Stimulated activated CD8-positive, alpha-beta memory T cell treated with anti-CD3 and anti-CD28 coated beads, Interleukin-4, amount 100 ng/mL, for 4 hours (primary cell): Measurements from ENCODE around the gene ERBB4.
"Not testable (repeated sequence)": the region's sequence is repeated elsewhere in the genome, so short reads cannot be mapped to it uniquely, and the experiment has no call there.

ENCODE experiments used
- DNase-seq, 2 donors: peaks; one replicate each; pipeline ENCODE4 v3.0.0-alpha.2; 2020; ENCODE audit warnings: low read depth in 2 of 2, low spot score in 1 of 2

ERBB4 gene

DNA sequence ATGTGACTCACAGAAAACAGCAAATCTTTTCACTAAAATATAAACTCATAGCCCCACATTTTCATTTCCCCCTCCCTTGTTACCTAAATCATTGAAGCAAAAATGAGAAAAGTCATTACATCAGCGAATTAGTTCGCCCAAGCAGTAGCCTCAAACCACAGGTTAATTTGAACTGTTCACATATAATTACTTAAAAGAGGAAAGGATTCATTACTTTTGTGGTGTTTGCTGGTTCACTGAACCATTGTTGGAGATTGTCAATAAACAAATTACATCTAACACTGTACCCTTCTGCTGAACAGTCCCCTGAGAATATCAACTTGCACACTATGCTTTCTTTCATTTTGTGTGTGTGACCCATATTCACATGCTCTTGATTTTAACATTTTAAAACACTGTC is 238.7 kb downstream of the ERBB4 start:
- DNase-seq = no peak

DNA sequence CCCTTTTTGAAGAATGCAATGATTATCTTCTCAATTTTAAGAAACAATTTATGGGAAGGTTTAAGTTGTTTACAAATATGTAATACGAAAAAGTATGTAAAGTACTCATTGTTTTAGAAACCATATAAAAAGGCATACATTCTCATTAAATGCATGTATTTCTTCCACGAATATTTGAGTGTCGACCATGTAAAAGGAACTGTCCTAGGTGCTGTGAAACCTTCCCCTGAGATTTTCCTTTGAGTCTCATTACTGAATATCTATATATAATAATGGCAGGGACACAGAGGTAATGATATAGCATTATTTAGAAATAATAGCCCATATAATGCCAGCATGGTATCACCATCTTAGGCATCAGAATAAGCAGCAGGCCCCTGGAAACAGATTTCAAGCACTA is 239.3 kb downstream of the ERBB4 start:
- no peak for DNase-seq

DNA sequence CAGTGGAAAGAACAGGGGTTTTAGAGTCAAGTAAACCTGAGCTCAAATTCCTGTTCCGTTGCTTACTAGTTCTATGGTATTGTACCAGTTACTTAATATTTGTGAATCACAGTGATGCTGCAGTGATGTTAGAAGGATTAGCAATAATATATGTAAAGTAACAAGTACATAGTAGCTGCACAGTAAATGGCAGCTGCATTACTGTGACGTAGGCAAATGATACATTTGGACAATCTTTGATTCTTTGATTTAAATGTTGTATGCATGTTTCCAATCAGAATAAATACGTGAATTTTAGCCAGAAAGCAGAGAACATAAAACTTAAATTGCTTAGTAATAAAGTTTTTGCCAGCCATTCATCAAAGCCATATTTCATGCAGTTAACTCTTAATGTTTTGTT is 243.0 kb downstream of the ERBB4 start:
- no peak for DNase-seq

DNA sequence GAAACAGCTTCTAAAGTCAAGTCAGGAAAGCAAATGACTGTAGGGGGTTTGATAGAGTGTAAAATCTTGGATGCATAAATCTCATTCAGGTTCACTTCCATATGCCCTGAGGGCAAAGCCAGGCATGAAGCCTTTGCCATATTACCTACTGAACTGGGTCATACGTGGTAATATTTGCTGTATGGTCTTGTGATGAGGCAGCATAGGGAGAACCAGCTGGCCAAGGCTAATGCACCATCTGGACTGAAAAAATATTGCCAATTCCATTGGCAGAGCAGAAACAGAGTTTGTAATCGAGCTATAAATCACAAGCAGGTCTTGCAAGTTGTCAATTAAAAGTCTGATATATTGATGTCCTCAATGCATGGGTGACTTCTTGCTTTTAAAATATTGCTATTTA is 243.8 kb downstream of the ERBB4 start:
- no peak for DNase-seq

DNA sequence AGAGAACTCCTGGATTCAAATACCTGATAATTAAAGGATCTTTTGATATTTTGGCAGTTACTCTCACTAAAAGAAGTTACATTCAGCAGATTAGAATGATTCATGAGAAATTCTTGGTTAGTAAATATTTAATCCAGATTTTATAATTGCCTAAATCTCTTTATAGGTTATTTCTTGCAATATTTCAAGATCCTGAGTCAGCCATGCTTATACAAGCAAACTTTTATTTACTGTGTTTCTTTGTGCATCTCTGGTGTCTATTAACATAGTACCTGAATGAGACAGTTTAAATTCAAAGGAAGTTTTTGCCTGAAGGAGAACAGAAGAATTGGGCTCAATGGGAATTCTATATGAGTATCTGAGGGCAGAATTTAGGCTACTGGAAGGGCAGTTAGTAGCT is 249.3 kb downstream of the ERBB4 start:
- DNase-seq = no peak

DNA sequence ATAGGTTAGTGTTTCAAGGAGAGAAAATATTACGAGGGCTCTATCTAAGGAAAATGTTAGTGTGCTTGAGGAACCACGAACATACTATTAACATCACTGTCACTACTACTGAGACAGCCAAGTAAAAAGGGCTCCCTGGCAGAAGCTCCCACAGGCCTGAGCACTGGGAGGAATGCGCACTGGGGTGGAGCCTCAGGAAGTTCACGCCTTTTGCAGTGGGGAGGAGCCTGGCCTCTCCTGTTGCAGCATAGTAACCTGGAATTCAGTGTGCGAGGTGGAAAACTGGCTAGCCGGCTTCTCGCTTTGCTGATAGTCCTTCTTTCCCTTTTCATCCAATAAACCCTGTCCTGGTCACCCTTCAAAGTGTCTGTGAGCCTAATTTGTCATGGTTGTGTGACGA is 250.3 kb downstream of the ERBB4 start:
- DNase-seq = no peak

DNA sequence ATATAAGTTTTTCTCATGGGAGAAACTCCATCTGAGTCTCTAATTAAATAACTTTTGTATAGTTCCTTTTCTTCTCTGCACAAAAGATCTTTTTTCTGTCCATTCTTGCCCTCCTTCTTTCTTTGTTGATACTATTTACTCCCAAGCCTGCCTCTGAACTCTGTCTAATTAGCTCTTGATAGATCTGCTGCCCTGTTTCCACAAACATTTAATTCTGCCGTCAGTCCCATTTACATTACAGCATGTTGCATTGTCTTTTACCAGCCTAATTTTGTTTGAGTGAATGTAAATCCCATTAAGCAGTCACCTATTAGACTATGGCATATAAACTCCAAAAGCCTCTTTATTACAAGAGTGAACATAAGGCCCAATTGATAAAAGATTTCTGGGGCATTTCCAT is 254.4 kb downstream of the ERBB4 start:
- no peak for DNase-seq

DNA sequence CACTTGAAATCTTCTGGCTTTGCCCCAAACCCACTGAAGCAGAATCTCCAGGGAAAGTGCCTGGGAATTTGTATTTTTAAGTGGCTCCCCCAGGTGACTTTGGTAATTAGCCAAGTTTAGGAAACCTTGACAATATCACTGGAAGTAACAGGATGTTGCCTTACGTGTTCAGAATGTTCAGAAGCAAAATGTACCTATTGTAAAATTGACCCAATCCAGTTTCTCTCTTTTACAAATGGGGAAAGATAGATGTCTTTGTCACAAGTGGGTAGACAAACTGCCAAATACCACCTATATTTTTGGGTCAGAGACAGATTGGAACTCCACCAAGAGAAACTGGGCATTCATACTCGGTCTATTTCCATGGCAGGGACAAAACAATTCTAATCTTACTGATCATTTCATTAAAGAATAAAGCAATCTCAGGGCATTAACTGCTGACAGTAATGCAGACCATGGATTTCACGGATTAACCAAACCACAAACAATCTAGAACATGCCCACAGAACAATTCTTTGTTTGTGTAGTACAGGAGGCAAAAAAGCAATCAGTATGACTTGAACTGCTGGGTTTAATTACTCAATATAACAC is 255.8 kb downstream of the ERBB4 start:
- no peak for DNase-seq

DNA sequence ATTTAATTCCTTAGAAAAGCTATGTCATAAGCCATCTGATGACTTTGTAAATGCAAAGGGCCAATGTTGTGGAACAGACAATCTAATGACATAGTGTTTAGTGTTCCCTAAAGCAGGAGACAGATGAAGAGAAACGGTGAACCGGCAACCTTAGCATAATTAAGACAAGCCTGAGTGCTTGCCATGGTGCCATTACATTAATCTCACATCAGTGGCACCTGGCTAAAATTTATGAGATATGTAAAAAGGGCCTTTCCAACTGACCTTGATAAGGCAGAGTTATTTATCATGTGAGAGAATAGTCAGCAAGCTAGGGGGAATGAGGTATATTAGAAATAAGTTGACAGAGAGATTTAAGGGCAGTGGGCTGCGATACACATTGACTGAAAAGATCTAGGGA is 261.8 kb downstream of the ERBB4 start:
- DNase-seq = no peak

DNA sequence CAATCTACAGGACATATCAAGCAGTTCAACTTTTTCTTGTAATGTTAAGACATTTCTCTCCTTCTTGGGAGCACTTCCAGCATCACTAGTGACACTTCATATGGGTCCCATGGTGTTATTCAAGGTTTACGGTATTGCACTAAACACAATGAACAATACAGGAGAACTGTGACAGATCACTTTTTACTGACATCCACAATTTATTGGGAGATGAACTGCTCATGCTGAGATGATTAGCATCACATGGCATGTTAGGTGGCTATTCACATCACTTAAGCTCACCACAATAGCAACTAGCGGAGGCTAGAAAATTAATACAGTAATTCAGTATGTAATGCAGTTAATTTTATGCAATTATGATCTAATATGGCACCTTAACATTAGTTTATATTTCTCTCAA is 264.4 kb downstream of the ERBB4 start:
- no peak for DNase-seq

DNA sequence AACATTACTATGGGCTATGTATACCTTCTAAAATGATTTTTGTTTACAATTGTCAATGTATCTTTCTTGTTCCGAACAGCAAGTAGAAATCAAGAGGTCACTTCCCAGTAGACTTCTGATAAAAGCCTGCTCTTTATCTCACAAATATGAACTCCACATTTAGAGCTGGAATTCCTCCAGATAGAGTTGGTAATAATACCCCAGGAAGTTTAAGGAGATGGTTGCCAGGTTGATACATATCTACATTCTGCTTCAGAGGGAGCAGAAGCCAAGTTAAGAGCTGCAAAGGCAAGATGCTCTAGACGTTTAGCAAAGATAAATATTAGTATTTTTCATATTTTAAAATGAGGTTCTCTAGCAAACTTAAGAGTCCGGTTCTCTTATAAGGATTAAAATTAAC is 267.0 kb downstream of the ERBB4 start:
- no peak for DNase-seq

DNA sequence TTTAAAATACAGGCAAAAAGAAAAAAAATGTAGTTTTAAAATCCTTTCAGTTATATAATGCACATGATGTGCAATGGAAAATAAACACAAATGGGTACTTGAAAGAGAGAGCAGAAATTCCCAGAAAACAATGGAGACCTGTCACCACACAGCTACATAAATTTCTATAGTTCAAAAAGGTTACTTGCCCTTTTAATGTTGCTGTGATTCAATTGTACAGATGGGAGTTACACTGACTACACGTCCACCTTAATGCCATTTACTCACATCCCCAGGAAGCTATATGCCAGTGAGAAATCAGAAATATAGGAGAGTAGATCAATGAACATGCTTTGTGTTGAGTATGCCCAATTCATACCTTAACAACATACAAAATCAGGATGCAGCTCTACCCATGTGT is 269.6 kb downstream of the ERBB4 start:
- DNase-seq = no peak

DNA sequence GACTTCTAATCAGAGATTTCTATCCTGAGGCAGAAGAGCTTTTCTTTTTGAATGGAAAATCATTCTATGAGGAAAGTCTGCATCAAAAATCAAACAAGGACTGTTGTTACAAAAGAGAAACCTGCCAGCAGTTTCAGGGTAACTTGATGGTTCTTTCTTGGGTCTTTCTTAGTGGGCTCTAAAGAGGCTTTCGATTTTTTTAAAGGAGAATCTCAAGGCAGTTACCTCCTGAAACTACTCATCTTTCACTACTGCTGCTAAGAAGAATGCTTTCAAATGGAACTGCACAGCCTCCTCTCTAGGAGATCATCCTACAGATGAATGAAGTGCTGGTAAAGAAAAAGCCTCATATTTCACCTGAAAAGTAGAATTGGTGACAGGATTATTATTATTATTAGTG is 272.3 kb downstream of the ERBB4 start:
- no peak for DNase-seq

DNA sequence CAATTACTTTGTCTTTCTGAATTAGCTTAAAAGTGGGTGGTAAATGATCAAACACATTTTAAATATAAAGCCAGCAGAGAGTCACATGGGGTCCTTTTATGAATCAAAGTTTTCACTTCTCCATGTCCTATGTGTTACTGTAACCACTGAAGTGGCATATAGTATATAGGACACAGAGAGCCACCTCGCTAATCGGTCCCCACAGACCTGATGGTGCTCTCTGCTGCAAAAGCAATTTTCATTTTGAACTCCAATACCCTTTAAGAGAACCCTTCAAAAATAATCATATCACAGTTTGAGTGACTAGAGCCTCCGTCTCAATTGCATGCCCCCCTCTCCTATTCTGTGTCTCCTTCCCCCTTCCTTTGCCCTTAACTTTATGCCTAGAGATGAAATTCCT is 272.8 kb downstream of the ERBB4 start:
- no peak for DNase-seq

DNA sequence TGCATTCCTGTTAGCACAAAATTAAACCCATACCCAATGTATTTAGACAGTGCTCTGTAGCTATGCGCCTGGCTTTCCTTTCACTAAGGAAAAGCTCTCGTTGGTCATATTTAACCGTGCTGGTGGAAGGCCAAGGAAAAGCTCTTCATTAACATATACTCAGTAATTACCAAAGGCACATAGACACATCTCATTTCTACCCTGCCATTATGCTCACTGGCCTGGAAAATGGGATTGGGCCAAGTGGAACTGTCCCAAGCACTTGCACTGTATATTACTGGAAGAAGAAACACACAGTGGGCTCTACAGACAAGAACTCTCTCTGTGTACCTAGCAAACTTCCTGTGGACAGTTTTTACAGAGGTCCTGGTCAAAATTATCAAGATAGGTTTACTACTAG is 274.4 kb downstream of the ERBB4 start:
- no peak for DNase-seq

DNA sequence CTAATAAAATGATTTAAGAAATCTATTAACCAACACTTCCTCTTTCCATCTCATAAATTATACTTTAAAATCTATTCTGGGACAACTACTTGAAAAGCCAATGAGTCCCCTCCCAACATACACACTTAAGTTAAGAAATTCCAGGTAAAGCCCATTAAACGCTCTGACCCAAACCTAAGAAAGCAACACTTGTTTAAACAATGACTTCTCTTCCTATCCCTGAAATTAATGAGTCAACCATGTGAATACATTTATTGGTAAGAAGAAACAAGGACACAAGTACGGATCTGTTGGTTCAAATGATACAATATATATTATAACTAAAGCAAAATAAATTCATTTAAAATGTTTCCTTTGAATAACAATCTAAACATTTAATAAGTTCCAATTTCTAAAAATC is 279.4 kb downstream of the ERBB4 start:
- DNase-seq = no peak

DNA sequence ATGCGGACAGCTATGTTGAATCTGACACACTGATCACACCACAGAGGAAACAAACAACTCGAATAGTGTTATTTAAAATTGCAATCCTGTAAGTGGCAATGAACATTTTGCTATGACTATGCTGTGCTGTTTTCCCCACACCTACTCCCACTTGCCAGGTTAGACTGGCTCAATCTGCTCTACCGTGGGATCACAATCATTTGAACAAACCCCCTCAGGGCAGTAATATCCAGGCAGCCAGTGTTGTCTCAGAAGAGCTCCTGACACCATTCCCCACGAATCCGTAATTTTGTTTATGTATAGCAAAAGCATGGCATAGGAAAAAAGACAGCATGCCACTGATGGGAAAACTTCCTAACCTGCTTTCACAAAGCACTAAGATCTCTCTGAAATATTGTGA is 284.3 kb downstream of the ERBB4 start:
- no peak for DNase-seq

DNA sequence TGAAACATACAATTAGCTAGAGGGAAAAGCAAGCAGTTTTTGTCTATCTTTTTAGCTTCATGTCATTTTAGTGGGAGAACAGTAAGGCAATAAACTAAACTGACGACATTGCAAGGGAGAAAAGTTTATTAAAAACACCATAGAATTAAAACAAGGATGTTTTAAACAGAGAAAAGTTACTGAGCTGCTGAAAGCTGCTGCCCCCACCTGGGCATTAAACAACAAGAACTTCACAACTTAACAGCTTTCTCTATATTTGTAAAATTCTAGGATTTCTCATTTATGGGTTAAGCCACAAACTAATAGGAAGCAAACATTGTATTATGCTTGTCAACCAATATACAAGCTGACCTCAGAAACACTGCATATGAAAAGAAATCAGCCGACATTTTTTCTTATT is 289.2 kb downstream of the ERBB4 start:
- DNase-seq = no peak

DNA sequence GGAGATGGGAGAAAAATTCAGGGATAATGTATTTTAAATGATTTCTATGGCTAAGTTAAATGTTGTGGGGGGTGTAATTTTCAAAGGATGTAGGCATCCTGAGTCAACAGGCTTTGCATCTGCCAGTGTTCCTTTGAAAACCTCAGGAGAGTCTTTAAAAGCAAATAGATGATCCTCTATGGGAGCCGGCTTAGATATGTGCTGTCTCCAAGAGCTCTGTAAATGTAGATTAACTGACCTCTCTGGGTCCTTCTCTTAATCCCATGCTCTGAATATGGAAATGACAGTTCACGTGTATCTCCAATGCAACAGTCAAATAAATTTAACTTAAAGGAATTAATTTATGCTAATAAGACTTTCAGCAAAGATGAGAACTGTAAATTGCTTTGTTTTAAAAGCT is 292.7 kb downstream of the ERBB4 start:
- no peak for DNase-seq

DNA sequence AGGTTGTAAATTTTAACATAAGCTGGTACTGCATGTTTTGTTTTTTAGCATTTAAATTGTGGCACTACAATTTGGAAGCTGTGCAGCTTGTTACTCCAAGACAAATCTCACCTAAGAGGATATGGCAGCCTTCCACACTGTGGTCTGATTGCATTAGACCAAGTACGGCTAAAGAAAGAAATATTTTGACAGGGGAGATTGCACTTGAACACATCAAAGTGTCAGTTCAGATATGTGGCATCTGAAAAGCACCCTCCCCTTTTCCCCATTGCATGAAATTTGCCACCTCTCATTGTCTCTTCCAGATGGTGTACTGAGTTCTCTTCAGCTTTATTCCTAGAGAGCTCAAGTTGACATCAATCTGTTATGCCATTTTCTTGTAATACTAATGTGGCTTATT is 295.9 kb downstream of the ERBB4 start:
- no peak for DNase-seq

DNA sequence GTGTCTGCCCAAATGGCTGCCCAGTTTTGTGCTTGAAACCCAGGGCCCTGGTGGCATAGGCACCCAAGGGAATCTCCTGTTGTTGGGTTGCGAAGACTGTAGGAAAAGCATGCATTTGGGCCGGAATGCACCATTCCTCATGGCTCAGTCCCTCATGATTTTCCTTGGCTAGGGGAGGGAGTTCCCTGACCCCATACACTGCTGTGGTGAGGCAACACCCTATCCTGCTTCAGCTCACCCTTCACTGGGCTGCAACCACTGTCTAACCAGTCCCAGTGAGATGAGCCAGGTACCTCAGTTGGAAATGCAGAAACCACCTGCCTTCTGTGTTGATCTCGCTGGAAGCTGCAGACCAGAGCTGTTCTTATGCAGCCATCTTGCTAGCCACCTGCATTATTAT is 300.4 kb downstream of the ERBB4 start:
- not testable (repeated sequence) for DNase-seq

DNA sequence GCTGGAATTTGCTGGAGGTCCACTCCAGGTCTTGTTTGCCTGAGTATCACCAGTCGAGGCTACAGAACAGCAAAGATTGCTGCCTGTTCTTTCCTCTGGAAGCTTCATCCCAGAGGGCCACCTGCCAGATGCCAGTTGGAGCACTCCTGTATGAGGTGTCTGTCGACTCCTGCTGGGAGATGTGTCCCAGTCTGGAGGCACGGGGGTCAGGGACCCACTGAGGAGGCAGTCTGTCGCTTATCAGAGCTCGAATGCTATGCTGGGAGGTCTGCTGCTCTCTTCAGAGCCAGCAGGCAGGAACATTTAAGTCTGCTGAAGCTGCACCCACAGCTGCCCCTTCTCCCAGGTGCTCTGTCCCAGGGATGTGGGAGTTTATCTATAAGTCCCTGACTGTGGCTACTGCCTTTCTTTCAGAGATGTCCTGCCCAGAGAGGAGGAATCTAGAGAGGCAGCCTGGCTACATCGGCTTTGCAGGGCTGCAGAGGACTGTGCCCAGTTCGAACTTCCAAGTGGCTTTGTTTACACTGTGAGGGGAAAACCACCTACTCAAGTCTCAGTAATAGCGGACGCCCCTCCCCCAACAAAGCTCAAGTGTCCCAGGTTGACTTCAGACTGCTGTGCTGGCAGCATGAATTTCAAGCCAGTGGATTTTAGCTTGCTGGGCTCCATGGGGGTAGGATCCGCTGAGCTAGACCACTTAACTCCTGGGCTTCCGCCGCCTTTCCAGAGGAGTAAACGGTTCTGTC is 301.1 kb downstream of the ERBB4 start:
- no peak for DNase-seq

DNA sequence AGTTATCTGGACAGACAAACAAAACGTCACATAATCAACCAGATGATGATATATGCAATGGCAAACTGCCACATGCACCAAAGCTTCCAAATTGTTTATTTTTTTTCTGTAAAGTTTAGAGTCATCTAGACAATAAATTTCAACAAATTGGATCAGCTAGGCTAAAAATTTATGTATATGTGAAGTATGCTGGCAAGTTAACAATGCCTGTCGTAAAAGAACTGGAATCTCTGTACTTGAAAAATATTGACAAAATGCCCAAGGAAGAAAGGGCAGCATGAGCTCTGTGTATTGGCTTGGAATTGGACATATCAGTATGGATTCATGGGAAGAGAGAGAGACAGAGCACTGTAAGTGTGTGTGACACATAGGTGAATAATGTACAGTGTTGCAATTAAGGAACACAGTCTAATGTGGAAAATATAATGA is 309.8 kb downstream of the ERBB4 start:
- no peak for DNase-seq
